Aortic smooth muscle cell (primary cell): Measurements from ENCODE around the gene LRRN1. TPM values are rescaled to one million over a fixed set of nuclear protein-coding genes. Genes with fewer than 3 reads are reported as not detected.

Experiments
- total RNA-seq: library from RNA; depleted of rRNA; stranded (reverse); fragments of >200 nt; gene quantifications from 2 replicates; pipeline ENCODE4 v1.2.3, GENCODE V29; 2014

The LRRN1 gene
- total RNA-seq, result 0.06 TPM in 1 of 2 replicates, not detected in the other

GRCh38 chr3:3799173-3800079 is at the start of gene LRRN1:
Gene LRRN1, plus strand, starts transcription at chr3:3799431. Its CDS starts 45,211 bp downstream, at chr3:3844642.

